Measurements from ENCODE around the gene C3orf20.

DNA sequence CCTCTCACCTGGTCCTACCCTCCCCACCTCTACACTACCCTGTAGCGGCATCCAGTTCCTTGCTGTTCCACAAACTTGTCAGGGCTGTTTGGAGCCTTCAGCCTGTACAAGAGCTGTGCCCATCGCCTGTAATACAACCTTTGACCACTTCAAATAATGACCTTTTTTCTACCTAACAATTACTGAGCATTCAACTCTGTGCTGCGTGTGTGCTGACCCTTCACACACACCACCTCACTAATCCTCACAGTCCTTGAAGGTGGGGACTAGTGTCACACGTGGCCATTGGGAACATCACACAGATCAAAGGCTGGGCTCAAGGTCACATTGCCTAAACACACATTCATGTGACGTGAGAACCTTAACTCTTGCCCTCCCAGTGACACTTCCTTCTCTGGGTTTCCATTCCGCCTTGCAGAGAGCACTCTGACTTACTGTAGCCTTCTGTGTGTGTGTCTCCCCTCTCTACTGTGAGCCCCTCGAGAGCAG lies 3.1 kb downstream of the C3orf20 start:
- TF ChIP-seq EZH2 (IDR thresholded peaks at IDR 0.05; ENCODE audit: insufficient read depth, poor library complexity, severe bottlenecking) (no peak), EZH2phosphoT487 (IDR thresholded peaks at IDR 0.05; ENCODE audit: insufficient read depth, low read depth) (no peak)

Measured in GM23248 (cell line).